ENCODE data around the gene KCNS3. TPM values are rescaled to one million over a fixed set of nuclear protein-coding genes. Genes with fewer than 3 reads are reported as not detected.

KCNS3 gene
- total and polyA plus RNA-seq, 2 of the 4 experiments (the other 2 are of a cell fraction), result 2.9 to 4.3 TPM

DNA sequence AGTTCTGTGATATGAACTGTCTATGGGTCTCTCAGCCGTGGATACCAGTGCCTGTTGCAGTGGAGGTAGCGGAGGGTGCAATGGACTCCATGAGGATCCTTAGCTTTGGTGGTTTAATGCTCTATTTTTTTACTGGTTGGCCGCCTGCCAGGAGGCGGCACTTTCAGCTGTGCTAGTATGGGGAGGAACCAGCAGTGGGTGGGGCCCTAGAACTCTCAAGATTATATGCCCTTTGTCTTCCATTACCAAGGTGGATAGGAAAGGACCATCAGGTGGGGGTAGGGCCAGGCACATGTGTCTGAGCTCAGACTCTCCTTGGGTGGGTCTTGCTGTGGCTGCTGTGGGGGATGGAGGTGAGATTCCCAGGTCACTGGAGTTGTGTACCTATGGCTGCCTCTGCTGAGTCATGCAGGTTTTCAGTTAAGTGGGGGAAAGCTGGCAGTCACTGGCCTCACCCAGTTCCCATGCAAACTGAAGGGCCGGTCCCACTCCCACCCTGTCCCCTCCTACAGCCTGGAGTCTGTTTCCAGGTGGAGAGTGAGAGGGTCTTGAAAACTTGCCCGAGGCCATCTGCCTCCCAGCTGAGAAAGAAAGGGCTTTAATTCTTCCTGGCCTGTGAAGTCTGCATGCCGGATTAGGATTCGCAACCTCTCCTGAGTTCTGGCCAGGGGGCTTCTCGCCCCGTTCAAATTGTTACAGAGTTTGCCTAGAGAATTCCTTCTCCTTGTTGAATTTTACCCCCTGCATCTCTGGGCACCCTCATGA lies 14.5 kb downstream of the KCNS3 start:
- intact Hi-C loops (cut with micrococcal nuclease), result no loop called here
- BruUV-seq (replicated peaks), result no TSS peak
- no peak overlapping the region for H4K5ac ChIP-seq (ENCODE audit: low read depth, low read length)
- no peaks in the 10 kb centered on the region for H3K36me3 ChIP-seq (ENCODE audit: control insufficient read depth, insufficient read depth, low read length)
- no peak overlapping the region for H3K14ac ChIP-seq (replicated peaks; ENCODE audit: low read depth, low read length)
- no peak overlapping the region for H3K18ac ChIP-seq (ENCODE audit: low read depth, low read length)
- DNase-seq, result no peak
- H2BK5ac ChIP-seq (ENCODE audit: low read depth, low read length, poor library complexity, severe bottlenecking), result no peak overlapping the region
- no peak overlapping the region for H3K27ac ChIP-seq (ENCODE audit: insufficient read depth, low read length)
- CTCF ChIA-PET, result interaction anchor here (0.6 kb wide), 1 partner anchor 157 kb away, joined by 3 read pairs; no protein-coding TSS in a partner anchor
- no peaks in the 10 kb centered on the region for H3K9me1 ChIP-seq (ENCODE audit: insufficient read depth, low read length)
- H4K91ac ChIP-seq (ENCODE audit: insufficient read depth, low read depth, low read length), result no peak overlapping the region
- H4K20me1 ChIP-seq (ENCODE audit: insufficient read depth, low read length), result no peaks in the 10 kb centered on the region
- no peak overlapping the region for H2AFZ ChIP-seq (replicated peaks; ENCODE audit: low read length, poor library complexity)
- H3K9me3 ChIP-seq (ENCODE audit: control insufficient read depth, insufficient read depth, low read length), result no peaks in the 10 kb centered on the region
- no peak overlapping the region for H2BK120ac ChIP-seq (ENCODE audit: low read depth, low read length)
- POLR2A ChIA-PET (ENCODE audit: unreplicated experiment), result no interaction called here
- H3K56ac ChIP-seq (ENCODE audit: extremely low read depth, insufficient read depth, low read length), result no peak overlapping the region
- no peak overlapping the region for H3K23ac ChIP-seq (ENCODE audit: low read depth, low read length)
- no peaks in the 10 kb centered on the region for H3K4me1 ChIP-seq (ENCODE audit: control insufficient read depth, insufficient read depth, low read length)
- no peak overlapping the region for H3K4me3 ChIP-seq (ENCODE audit: insufficient read depth, low read depth, low read length)
- WGBS, 2 experiments (ENCODE audit: extremely low coverage in 2 of 2, insufficient read length in 1 of 2), result 60% methylated on average over 4 of the region's 10 CpGs; no CpG with 5 or more reads in 1 of the 2 experiments
- dilution Hi-C loops (cut with HindIII; ENCODE audit: low sequenced_read_pairs, unreplicated experiment), result no loop called here
- H3K9ac ChIP-seq (ENCODE audit: low read depth, low read length), result no peak overlapping the region
- H3K4ac ChIP-seq (ENCODE audit: low read depth, low read length), result no peak overlapping the region
- H4K8ac ChIP-seq (ENCODE audit: low read depth in 2 of 2, low read length in 2 of 2), result no peak overlapping the region
- in situ Hi-C loops (cut with MboI; ENCODE audit: low sequenced_read_pairs), result no loop called here
- no peak overlapping the region for H3K4me2 ChIP-seq (ENCODE audit: low read depth, low read length)
- H3K79me1 ChIP-seq (ENCODE audit: low read depth in 1 of 2, low read length in 2 of 2), result no peaks in the 10 kb centered on the region
- no peak for ATAC-seq (ENCODE audit: low read depth)
- H2BK20ac ChIP-seq (ENCODE audit: low read depth, low read length), result no peak overlapping the region
- TF ChIP-seq, protein P1, sequence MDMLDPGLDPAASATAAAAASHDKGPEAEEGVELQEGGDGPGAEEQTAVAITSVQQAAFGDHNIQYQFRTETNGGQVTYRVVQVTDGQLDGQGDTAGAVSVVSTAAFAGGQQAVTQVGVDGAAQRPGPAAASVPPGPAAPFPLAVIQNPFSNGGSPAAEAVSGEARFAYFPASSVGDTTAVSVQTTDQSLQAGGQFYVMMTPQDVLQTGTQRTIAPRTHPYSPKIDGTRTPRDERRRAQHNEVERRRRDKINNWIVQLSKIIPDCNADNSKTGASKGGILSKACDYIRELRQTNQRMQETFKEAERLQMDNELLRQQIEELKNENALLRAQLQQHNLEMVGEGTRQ (IDR thresholded peaks at IDR 0.05; ENCODE audit: low read depth, low read length), result no peak
- TF ChIP-seq SMC3 (IDR thresholded peaks at IDR 0.05; ENCODE audit: low read depth, low read length), result no peak
- TF ChIP-seq RAD21 (IDR thresholded peaks at IDR 0.05; ENCODE audit: low read length), result no peak
- TF ChIP-seq, protein P2, sequence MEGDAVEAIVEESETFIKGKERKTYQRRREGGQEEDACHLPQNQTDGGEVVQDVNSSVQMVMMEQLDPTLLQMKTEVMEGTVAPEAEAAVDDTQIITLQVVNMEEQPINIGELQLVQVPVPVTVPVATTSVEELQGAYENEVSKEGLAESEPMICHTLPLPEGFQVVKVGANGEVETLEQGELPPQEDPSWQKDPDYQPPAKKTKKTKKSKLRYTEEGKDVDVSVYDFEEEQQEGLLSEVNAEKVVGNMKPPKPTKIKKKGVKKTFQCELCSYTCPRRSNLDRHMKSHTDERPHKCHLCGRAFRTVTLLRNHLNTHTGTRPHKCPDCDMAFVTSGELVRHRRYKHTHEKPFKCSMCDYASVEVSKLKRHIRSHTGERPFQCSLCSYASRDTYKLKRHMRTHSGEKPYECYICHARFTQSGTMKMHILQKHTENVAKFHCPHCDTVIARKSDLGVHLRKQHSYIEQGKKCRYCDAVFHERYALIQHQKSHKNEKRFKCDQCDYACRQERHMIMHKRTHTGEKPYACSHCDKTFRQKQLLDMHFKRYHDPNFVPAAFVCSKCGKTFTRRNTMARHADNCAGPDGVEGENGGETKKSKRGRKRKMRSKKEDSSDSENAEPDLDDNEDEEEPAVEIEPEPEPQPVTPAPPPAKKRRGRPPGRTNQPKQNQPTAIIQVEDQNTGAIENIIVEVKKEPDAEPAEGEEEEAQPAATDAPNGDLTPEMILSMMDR (conservative IDR thresholded peaks at IDR 0.05; ENCODE audit: low read depth, low read length), result no peak
- TF ChIP-seq POLR2A (IDR thresholded peaks at IDR 0.05; ENCODE audit: low read depth, low read length), result no peak
- no peak for TF ChIP-seq MAZ (IDR thresholded peaks at IDR 0.05; ENCODE audit: borderline replicate concordance, low read depth, low read length)
- TF ChIP-seq MAFK (IDR thresholded peaks at IDR 0.05; ENCODE audit: low read depth, low read length), result no peak
- TF ChIP-seq RCOR1 (IDR thresholded peaks at IDR 0.05; ENCODE audit: insufficient replicate concordance, low read length), result no peak
- TF ChIP-seq CHD1 (IDR thresholded peaks at IDR 0.05; ENCODE audit: low read depth, low read length), result no peak
- H2BK15ac ChIP-seq (ENCODE audit: low read depth, low read length), result no peak overlapping the region
- no peak overlapping the region for H2AK5ac ChIP-seq (ENCODE audit: low read depth, low read length)
- H2AK9ac ChIP-seq (replicated peaks; ENCODE audit: low read depth, low read length, poor library complexity), result no peak overlapping the region
- H3K27me3 ChIP-seq (ENCODE audit: control insufficient read depth, insufficient read depth, low read length), result no peaks in the 10 kb centered on the region

Measured in IMR-90 (cell line).